Upper lobe of left lung (tissue), 4 donors: ENCODE results near the gene ALS2.

Experiments used
- CTCF ChIP-seq, 6 experiments: fragments of 450-650 bp in 4 of 6; fragments of 200-600 bp in 2 of 6; sonication (generic) in 2 of 6; IDR thresholded peaks; one replicate each; pipeline ENCODE4 v1.5.1; 2016 to 2019; ENCODE audit warnings: antibody characterized with exemption in 6 of 6
- EP300 ChIP-seq, 4 donors: sonication (generic); formaldehyde crosslinking; IDR thresholded peaks; one replicate each; pipeline ENCODE4 v1.5.1; 2017; ENCODE audit warnings: antibody characterized with exemption in 4 of 4, control low read depth in 2 of 4
- POLR2A ChIP-seq, 4 donors: fragments of 450-650 bp; IDR thresholded peaks; one replicate each; pipeline ENCODE4 v1.5.1; 2016 to 2017; ENCODE audit warnings: antibody characterized with exemption in 4 of 4, mild to moderate bottlenecking in 2 of 4
- POLR2AphosphoS5 ChIP-seq, 2 donors: sonication (generic); formaldehyde crosslinking; IDR thresholded peaks; one replicate each; pipeline ENCODE4 v1.5.1; 2017; ENCODE audit warnings: antibody characterized with exemption in 2 of 2

GRCh38 chr2:201678401-201678800 lies 102.3 kb downstream of the ALS2 start:
- TF ChIP-seq CTCF (IDR thresholded peaks at IDR 0.05) (no peak), POLR2AphosphoS5 (IDR thresholded peaks at IDR 0.05) (no peak), EP300 (IDR thresholded peaks at IDR 0.05) (no peak), POLR2A (IDR thresholded peaks at IDR 0.05) (no peak)
